Hepatic stellate cell (primary cell): ENCODE results near the gene GNAQ.
A peak's percentile ranks its signal among the peaks of the same experiment; 100 is the strongest.

Source experiments
- DNase-seq: peaks from one replicate; pipeline ENCODE4 v3.0.0; 2011; ENCODE audit warnings: low spot score

The GNAQ gene

GRCh38 chr9:78001946-78002731, 29.5 kb downstream of the GNAQ start:
- no peak for DNase-seq

GRCh38 chr9:78000221-78000620, 31.4 kb downstream of the GNAQ start:
- no peak for DNase-seq

- DNase-seq = no peak
Measured at GRCh38 chr9:77999231-77999631, 32.4 kb downstream of the GNAQ start.

- no peak for DNase-seq
Measured at GRCh38 chr9:77997611-77998284, 33.9 kb downstream of the GNAQ start.

- no peak for DNase-seq
Measured at GRCh38 chr9:77996696-77997095, 34.9 kb downstream of the GNAQ start.

GRCh38 chr9:77991191-77991590, 40.4 kb downstream of the GNAQ start:
- no peak for DNase-seq

- DNase-seq = no peak
Measured at GRCh38 chr9:77989909-77990308, 41.7 kb downstream of the GNAQ start.

GRCh38 chr9:77989458-77989857, 42.2 kb downstream of the GNAQ start:
- no peak for DNase-seq

GRCh38 chr9:77988630-77989029, 43.0 kb downstream of the GNAQ start:
- DNase-seq = no peak

GRCh38 chr9:77987880-77988525, 43.6 kb downstream of the GNAQ start:
- DNase-seq = no peak

GRCh38 chr9:77987081-77987656, 44.4 kb downstream of the GNAQ start:
- no peak for DNase-seq

GRCh38 chr9:77985996-77986395, 45.6 kb downstream of the GNAQ start:
- DNase-seq = no peak

GRCh38 chr9:77983320-77983662, 48.3 kb downstream of the GNAQ start:
- no peak for DNase-seq

GRCh38 chr9:77982581-77983319, 48.9 kb downstream of the GNAQ start:
- DNase-seq = no peak

GRCh38 chr9:77981907-77982306, 49.7 kb downstream of the GNAQ start:
- no peak for DNase-seq

GRCh38 chr9:77981332-77981731, 50.3 kb downstream of the GNAQ start:
- DNase-seq = no peak

GRCh38 chr9:77980622-77981021, 51.0 kb downstream of the GNAQ start:
- DNase-seq = no peak

- no peak for DNase-seq
Measured at GRCh38 chr9:77978086-77978781, 53.4 kb downstream of the GNAQ start.

GRCh38 chr9:77977210-77977611, 54.4 kb downstream of the GNAQ start:
- DNase-seq = peak; percentile 64

- DNase-seq = no peak
Measured at GRCh38 chr9:77975806-77976205, 55.8 kb downstream of the GNAQ start.

GRCh38 chr9:77975036-77975435, 56.6 kb downstream of the GNAQ start:
- DNase-seq = no peak

- DNase-seq = no peak
Measured at GRCh38 chr9:77974434-77974833, 57.2 kb downstream of the GNAQ start.
